Measurements from ENCODE around the gene GP1BA.

DNA sequence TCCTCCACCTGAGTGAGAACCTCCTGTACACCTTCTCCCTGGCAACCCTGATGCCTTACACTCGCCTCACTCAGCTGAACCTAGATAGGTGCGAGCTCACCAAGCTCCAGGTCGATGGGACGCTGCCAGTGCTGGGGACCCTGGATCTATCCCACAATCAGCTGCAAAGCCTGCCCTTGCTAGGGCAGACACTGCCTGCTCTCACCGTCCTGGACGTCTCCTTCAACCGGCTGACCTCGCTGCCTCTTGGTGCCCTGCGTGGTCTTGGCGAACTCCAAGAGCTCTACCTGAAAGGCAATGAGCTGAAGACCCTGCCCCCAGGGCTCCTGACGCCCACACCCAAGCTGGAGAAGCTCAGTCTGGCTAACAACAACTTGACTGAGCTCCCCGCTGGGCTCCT lies 679 bp downstream of the GP1BA start:
- TF ChIP-seq, protein P1, sequence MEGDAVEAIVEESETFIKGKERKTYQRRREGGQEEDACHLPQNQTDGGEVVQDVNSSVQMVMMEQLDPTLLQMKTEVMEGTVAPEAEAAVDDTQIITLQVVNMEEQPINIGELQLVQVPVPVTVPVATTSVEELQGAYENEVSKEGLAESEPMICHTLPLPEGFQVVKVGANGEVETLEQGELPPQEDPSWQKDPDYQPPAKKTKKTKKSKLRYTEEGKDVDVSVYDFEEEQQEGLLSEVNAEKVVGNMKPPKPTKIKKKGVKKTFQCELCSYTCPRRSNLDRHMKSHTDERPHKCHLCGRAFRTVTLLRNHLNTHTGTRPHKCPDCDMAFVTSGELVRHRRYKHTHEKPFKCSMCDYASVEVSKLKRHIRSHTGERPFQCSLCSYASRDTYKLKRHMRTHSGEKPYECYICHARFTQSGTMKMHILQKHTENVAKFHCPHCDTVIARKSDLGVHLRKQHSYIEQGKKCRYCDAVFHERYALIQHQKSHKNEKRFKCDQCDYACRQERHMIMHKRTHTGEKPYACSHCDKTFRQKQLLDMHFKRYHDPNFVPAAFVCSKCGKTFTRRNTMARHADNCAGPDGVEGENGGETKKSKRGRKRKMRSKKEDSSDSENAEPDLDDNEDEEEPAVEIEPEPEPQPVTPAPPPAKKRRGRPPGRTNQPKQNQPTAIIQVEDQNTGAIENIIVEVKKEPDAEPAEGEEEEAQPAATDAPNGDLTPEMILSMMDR (IDR thresholded peaks at IDR 0.05; ENCODE audit: extremely low read depth in 1 of 2, insufficient read depth in 1 of 2, low read depth in 1 of 2, low read length in 2 of 2) = no peak
- TF ChIP-seq EZH2 (IDR thresholded peaks at IDR 0.05; ENCODE audit: borderline replicate concordance, low read depth, low read length, severe bottlenecking) (no peak), POLR2AphosphoS5 (IDR thresholded peaks at IDR 0.05; ENCODE audit: insufficient read depth, low read depth, low read length) (no peak), POLR2A (IDR thresholded peaks at IDR 0.05; ENCODE audit: low read depth, low read length) (no peak)
- TF ChIP-seq, protein P2, sequence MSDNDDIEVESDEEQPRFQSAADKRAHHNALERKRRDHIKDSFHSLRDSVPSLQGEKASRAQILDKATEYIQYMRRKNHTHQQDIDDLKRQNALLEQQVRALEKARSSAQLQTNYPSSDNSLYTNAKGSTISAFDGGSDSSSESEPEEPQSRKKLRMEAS (IDR thresholded peaks at IDR 0.05; ENCODE audit: insufficient read depth, insufficient read length) = no peak
